AML-193 (cell line): ENCODE results near the gene FUT7.

Source experiments
- DNase-seq, 2 experiments: peaks; one replicate each; lab custom pipeline; 2025; lab: John Stamatoyannopoulos, UW

Gene FUT7

GRCh38 chr9:136982232-136983051 lies 49.4 kb downstream of the FUT7 start, which contains the start of gene LCNL1:
Gene LCNL1 (plus strand): TSS chr9:136982993. CDS start chr9:136983587, 594 bp downstream.
- no peak for DNase-seq

- DNase-seq: no peak
These were observed 50.2 kb downstream of the FUT7 start for GRCh38 chr9:136981588-136982231.

GRCh38 chr9:136980669-136981478 lies 51.0 kb downstream of the FUT7 start:
- DNase-seq: no peak
